HEK293 (cell line): Measurements from ENCODE around the gene INPP4B.

ENCODE experiments used
- CTCF ChIA-PET: fragments of 350-600 bp; formaldehyde crosslinking; extraction: SDS; loops from one replicate; lab custom pipeline; 2021; ENCODE audit warnings: antibody characterized with exemption; lab: Yijun Ruan, JAX
- POLR2A ChIA-PET: fragments of 300-600 bp; formaldehyde crosslinking; extraction: SDS; loops from one replicate; lab custom pipeline; 2020; ENCODE audit warnings: antibody characterized with exemption, inconsistent platforms; lab: Yijun Ruan, JAX
- H3K27ac ChIP-seq: fragments of 200-500 bp; sonication (Bioruptor generic); 2 replicates; pipeline ENCODE4 v1.5.1; 2014; ENCODE audit warnings: low read depth, low read length, control low read depth, inconsistent platforms; ENCODE audit errors: extremely low read depth
- H3K36me3 ChIP-seq, 2 experiments: fragments of 200-500 bp in 1 of 2; sonication (Bioruptor generic) in 1 of 2; 1 replicate in 1 of 2; 2 replicates in 1 of 2; pipeline ENCODE4 v1.5.1; 2014 to 2017; ENCODE audit warnings: inconsistent platforms in 2 of 2, low read length in 2 of 2; ENCODE audit not compliant: control insufficient read depth in 2 of 2, insufficient read depth in 1 of 2
- H3K4me1 ChIP-seq: fragments of 200-500 bp; sonication (Bioruptor generic); 2 replicates; pipeline ENCODE4 v1.5.1; 2014; ENCODE audit warnings: mild to moderate bottlenecking, low read length, inconsistent platforms; ENCODE audit not compliant: control insufficient read depth, insufficient read depth
- H3K4me3 ChIP-seq: 2 replicates; pipeline ENCODE4 v1.5.1; 2011; ENCODE audit warnings: low read depth, mild to moderate bottlenecking, control low read depth, low read length, moderate library complexity
- H3K9me3 ChIP-seq: fragments of 200-500 bp; sonication (Bioruptor generic); 2 replicates; pipeline ENCODE4 v1.5.1; 2014; ENCODE audit warnings: low read depth, low read length, inconsistent platforms; ENCODE audit not compliant: control insufficient read depth, insufficient read depth
- CTCF ChIP-seq: fragments of 450-650 bp; formaldehyde crosslinking; IDR thresholded peaks from 2 replicates; pipeline ENCODE4 v1.5.1; 2016; ENCODE audit warnings: missing biosample characterization, missing genetic modification characterization
- GFI1B ChIP-seq: fragments of 450-650 bp; formaldehyde crosslinking; IDR thresholded peaks from 2 replicates; pipeline ENCODE4 v1.5.1; 2016; ENCODE audit warnings: missing biosample characterization, missing genetic modification characterization
- HOXA7 ChIP-seq: sonication (generic); formaldehyde crosslinking; IDR thresholded peaks from 2 replicates; pipeline ENCODE4 v1.8.1; 2022; ENCODE audit warnings: missing genetic modification reagents, borderline replicate concordance
- OSR2 ChIP-seq: fragments of 450-650 bp; formaldehyde crosslinking; IDR thresholded peaks from 2 replicates; pipeline ENCODE4 v1.5.1; 2016; ENCODE audit warnings: missing biosample characterization, missing genetic modification characterization
- SCRT1 ChIP-seq: fragments of 450-650 bp; formaldehyde crosslinking; IDR thresholded peaks from 2 replicates; pipeline ENCODE4 v1.5.1; 2016; ENCODE audit warnings: missing biosample characterization, missing genetic modification characterization, borderline replicate concordance
- ZBTB44 ChIP-seq: fragments of 450-650 bp; IDR thresholded peaks from 2 replicates; pipeline ENCODE4 v1.5.1; 2018; ENCODE audit warnings: missing biosample characterization, mild to moderate bottlenecking, missing genetic modification characterization
- ZNF112 ChIP-seq: fragments of 450-650 bp; formaldehyde crosslinking; IDR thresholded peaks from 2 replicates; pipeline ENCODE4 v1.5.0; 2017; ENCODE audit warnings: missing biosample characterization, missing genetic modification characterization
- ZNF175 ChIP-seq: fragments of 450-650 bp; formaldehyde crosslinking; IDR thresholded peaks from 2 replicates; pipeline ENCODE4 v1.5.1; 2016; ENCODE audit warnings: missing biosample characterization, missing genetic modification characterization
- ZNF341 ChIP-seq: fragments of 450-650 bp; formaldehyde crosslinking; IDR thresholded peaks from 2 replicates; pipeline ENCODE4; 2016; ENCODE audit warnings: low read depth, missing biosample characterization, missing genetic modification characterization
- ZNF404 ChIP-seq: fragments of 450-650 bp; formaldehyde crosslinking; IDR thresholded peaks from 2 replicates; pipeline ENCODE4 v1.5.1; 2017; ENCODE audit warnings: missing biosample characterization, missing genetic modification characterization
- ZNF510 ChIP-seq: fragments of 450-650 bp; formaldehyde crosslinking; IDR thresholded peaks from 2 replicates; pipeline ENCODE4 v1.5.1; 2018; ENCODE audit warnings: mild to moderate bottlenecking, missing genetic modification characterization, missing biosample characterization; ENCODE audit not compliant: insufficient replicate concordance
- ZNF549 ChIP-seq: fragments of 450-650 bp; IDR thresholded peaks from 2 replicates; pipeline ENCODE4 v1.5.1; 2018; ENCODE audit warnings: missing biosample characterization, missing genetic modification characterization, mild to moderate bottlenecking, inconsistent platforms, moderate library complexity
- ZNF555 ChIP-seq: fragments of 450-650 bp; formaldehyde crosslinking; conservative IDR thresholded peaks from 2 replicates; pipeline ENCODE4 v1.5.1; 2017; ENCODE audit warnings: missing biosample characterization, mild to moderate bottlenecking, missing genetic modification characterization, inconsistent platforms
- ZNF658 ChIP-seq: fragments of 450-650 bp; formaldehyde crosslinking; IDR thresholded peaks from 2 replicates; pipeline ENCODE4; 2016; ENCODE audit warnings: missing biosample characterization, missing genetic modification characterization
- ZNF768 ChIP-seq: fragments of 450-650 bp; formaldehyde crosslinking; IDR thresholded peaks from 2 replicates; pipeline ENCODE4 v1.5.1; 2018; ENCODE audit warnings: missing biosample characterization, mild to moderate bottlenecking, missing genetic modification characterization
- ZNF777 ChIP-seq: fragments of 450-650 bp; formaldehyde crosslinking; IDR thresholded peaks from 2 replicates; pipeline ENCODE4 v1.5.1; 2017; ENCODE audit warnings: missing biosample characterization, missing genetic modification characterization, borderline replicate concordance
- ZSCAN30 ChIP-seq: fragments of 450-650 bp; IDR thresholded peaks from 2 replicates; pipeline ENCODE4 v1.5.1; 2018; ENCODE audit warnings: missing biosample characterization, mild to moderate bottlenecking, missing genetic modification characterization, moderate library complexity
- ZSCAN4 ChIP-seq: fragments of 450-650 bp; formaldehyde crosslinking; IDR thresholded peaks from 2 replicates; pipeline ENCODE4 v1.5.1; 2017; ENCODE audit warnings: missing biosample characterization, missing genetic modification characterization
- TF ChIP-seq, protein P1 (sequence below): fragments of 450-650 bp; formaldehyde crosslinking; IDR thresholded peaks from 2 replicates; pipeline ENCODE4 v1.5.1; 2016; ENCODE audit warnings: missing biosample characterization, missing genetic modification characterization
- TF ChIP-seq, protein P2 (sequence below): fragments of 450-650 bp; formaldehyde crosslinking; IDR thresholded peaks from 2 replicates; pipeline ENCODE4; 2016; ENCODE audit warnings: missing biosample characterization, missing genetic modification characterization
- TF ChIP-seq, protein P3 (sequence below): fragments of 450-650 bp; formaldehyde crosslinking; IDR thresholded peaks from 2 replicates; pipeline ENCODE4 v1.5.1; 2016; ENCODE audit warnings: missing biosample characterization, missing genetic modification characterization, low read depth

The INPP4B gene

GRCh38 chr4:142274137-142274536 lies 572.0 kb downstream of the INPP4B start (continued):
- TF ChIP-seq ZBTB44 (tag by site-specific recombination): no peak
- TF ChIP-seq HOXA7 (CRISPR knock-in tag): no peak

- TF ChIP-seq ZNF510 (no peak), ZNF777 (tag by site-specific recombination) (no peak), ZSCAN30 (tag by site-specific recombination) (no peak), GFI1B (no peak), ZNF555 (no peak), ZNF112 (tag by site-specific recombination) (no peak), OSR2 (tag by site-specific recombination) (no peak), ZSCAN4 (tag by site-specific recombination) (no peak), CTCF (tag by site-specific recombination) (no peak), ZNF341 (tag by site-specific recombination) (no peak), ZNF768 (tag by site-specific recombination) (no peak)
- TF ChIP-seq, protein P1, sequence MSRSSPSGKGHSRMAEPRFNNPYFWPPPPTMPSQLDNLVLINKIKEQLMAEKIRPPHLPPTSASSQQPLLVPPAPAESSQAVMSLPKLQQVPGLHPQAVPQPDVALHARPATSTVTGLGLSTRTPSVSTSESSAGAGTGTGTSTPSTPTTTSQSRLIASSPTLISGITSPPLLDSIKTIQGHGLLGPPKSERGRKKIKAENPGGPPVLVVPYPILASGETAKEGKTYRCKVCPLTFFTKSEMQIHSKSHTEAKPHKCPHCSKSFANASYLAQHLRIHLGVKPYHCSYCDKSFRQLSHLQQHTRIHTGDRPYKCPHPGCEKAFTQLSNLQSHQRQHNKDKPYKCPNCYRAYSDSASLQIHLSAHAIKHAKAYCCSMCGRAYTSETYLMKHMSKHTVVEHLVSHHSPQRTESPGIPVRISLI: no peak
- TF ChIP-seq, protein P2, sequence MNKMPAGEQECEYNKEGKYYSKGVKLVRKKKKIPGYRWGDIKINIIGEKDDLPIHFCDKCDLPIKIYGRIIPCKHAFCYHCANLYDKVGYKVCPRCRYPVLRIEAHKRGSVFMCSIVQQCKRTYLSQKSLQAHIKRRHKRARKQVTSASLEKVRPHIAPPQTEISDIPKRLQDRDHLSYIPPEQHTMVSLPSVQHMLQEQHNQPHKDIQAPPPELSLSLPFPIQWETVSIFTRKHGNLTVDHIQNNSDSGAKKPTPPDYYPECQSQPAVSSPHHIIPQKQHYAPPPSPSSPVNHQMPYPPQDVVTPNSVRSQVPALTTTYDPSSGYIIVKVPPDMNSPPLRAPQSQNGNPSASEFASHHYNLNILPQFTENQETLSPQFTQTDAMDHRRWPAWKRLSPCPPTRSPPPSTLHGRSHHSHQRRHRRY (tag by site-specific recombination): no peak
- ChIA-PET POLR2A (no interaction called here), CTCF (no interaction called here)
- Histone ChIP-seq H3K9me3 (no peaks in the 10 kb centered on the region), H3K36me3 (no peaks in the 10 kb centered on the region), H3K27ac (no peak overlapping the region), H3K4me1 (no peaks in the 10 kb centered on the region), H3K4me3 (no peak overlapping the region)
Measured at GRCh38 chr4:142272452-142272851, 573.6 kb downstream of the INPP4B start.

DNA sequence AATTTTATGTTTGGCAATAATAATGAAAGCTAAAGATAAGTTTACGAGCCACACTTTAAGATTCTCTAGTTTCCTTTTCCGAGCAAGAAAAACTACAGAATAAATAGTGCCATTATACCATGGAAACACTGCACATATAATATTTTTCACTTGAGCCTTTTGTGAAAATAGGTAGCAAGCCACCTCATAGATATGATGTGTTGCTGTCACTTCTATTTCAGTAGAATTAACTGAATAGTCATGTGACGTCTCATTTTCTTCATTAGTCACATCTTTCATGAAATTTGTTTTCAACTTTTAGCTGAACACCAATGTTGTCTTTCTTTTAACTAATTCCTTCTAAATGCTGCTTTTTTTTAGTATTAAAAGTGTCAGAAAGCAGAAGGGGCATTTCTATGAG lies 574.3 kb downstream of the INPP4B start:
- Histone ChIP-seq H3K9me3 (no peaks in the 10 kb centered on the region), H3K27ac (no peak overlapping the region), H3K4me1 (no peaks in the 10 kb centered on the region), H3K36me3 (no peaks in the 10 kb centered on the region), H3K4me3 (no peak overlapping the region)
- TF ChIP-seq ZNF404 (tag by site-specific recombination) (no peak), ZNF549 (tag by site-specific recombination) (no peak), SCRT1 (tag by site-specific recombination) (no peak), ZNF175 (tag by site-specific recombination) (no peak), ZNF658 (no peak)
- TF ChIP-seq, protein P3, sequence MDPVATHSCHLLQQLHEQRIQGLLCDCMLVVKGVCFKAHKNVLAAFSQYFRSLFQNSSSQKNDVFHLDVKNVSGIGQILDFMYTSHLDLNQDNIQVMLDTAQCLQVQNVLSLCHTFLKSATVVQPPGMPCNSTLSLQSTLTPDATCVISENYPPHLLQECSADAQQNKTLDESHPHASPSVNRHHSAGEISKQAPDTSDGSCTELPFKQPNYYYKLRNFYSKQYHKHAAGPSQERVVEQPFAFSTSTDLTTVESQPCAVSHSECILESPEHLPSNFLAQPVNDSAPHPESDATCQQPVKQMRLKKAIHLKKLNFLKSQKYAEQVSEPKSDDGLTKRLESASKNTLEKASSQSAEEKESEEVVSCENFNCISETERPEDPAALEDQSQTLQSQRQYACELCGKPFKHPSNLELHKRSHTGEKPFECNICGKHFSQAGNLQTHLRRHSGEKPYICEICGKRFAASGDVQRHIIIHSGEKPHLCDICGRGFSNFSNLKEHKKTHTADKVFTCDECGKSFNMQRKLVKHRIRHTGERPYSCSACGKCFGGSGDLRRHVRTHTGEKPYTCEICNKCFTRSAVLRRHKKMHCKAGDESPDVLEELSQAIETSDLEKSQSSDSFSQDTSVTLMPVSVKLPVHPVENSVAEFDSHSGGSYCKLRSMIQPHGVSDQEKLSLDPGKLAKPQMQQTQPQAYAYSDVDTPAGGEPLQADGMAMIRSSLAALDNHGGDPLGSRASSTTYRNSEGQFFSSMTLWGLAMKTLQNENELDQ (tag by site-specific recombination): no peak
- ChIA-PET CTCF (no interaction called here), POLR2A (no interaction called here)
